ENCODE data around the gene POMT2.

Gene POMT2

GRCh38 chr14:77240336-77240915 is 80.3 kb downstream of the POMT2 start:
- no peak for DNase-seq (ENCODE audit: low read depth in 2 of 2)

DNA sequence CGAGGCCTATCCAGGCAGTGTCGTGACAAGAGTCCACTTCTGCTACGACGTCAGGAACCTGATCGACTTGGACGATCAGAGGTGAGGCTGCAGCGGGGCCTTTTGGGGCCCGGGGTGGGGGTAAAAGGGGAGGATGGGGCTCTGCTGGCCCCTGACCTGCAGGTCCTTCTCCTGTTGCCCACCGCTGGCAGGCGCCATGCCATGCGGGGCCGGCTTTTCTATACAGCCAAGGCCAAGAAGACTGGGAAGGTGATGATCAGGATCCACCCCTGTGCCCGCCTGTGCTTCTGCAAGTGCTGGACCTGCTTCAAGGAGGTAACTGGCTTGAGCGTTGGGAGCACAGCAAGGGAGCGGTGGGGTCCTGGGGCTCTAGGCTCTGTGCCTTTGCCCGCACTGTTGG is 81.3 kb downstream of the POMT2 start:
- DNase-seq (ENCODE audit: low read depth in 2 of 2): no peak

- no peak for DNase-seq (ENCODE audit: low read depth in 2 of 2)
These were observed 81.7 kb downstream of the POMT2 start for GRCh38 chr14:77238996-77239395.

DNA sequence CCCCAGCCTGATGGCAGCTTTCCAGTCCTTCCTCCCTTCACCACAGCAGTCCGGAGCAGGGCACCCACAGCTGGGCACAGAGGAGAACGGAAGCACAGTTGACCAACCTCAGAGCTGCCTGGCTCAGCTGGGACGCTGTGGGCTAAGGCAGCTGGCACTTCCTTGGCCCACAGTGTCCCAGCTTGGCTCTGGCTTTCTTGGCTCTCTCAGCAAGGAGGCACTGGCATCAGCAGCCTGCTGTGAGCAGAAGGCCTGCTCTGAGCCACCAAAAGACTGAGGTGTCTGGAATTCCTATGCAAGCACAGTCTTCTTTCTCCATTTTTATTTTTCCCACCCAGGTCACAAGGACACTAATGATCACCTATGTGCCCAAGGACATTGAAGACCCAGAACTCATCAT is 82.3 kb downstream of the POMT2 start:
- no peak for DNase-seq (ENCODE audit: low read depth in 2 of 2)

DNA sequence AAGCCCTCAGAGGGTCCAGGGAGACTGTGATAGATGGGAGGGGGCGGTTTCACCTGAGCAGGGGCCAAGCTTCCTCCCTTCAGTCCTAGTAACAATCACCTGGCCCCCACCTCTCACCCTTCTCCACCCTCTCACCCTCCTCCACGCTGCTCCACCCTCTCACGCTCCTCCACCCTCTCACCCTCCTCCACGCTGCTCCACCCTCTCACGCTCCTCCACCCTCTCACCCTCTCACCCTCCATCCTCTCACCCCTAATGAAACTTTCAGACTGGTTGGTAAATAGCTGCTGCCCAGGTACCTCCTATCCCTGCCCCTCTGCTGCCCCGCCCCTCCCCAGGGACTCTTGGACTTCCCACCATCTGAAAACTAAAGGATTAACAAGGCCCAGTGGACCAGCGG is 83.9 kb downstream of the POMT2 start:
- DNase-seq (ENCODE audit: low read depth in 2 of 2): no peak

DNA sequence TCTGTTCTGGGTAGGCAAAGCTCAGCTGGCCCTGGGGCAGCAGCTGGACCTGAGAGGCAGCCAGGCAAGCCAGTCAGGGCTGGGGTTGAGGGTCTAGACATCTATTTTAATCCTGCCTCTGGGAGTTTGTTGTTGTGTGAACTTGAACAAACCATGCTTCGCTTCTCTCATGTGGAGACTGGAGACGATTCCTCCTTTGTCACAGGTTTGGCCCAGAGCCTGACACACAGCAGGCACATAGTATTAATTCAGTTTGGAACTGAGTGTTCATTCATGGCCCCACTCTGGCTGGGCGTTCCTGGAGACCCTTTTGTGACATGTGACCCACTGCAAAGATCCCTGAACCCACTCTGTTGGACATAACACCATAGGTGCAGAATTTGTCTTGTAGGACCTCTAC is 89.0 kb downstream of the POMT2 start:
- no peak for DNase-seq (ENCODE audit: low read depth in 2 of 2)

DNA sequence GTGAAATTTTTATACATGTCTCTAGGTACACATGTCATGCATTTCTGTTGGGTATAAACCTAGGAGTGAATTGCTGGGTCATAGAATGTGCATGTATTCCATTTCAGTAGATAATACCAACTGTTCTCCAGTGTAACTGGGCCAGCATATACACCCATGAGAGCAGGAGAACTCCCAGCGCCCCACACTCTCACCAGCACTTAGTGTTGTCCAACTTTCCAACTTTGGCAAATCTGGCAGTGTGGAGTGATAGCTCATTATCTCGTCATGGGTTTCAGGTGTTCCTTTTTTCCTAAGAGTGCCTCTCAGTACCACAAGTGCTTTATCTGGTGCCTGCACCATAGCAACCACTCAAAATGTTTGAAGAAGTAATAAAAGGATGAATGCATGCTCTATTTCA is 89.8 kb downstream of the POMT2 start:
- no peak for DNase-seq (ENCODE audit: low read depth in 2 of 2)

- no peak for DNase-seq (ENCODE audit: low read depth in 2 of 2)
These were observed 92.6 kb downstream of the POMT2 start for GRCh38 chr14:77228056-77228455.

DNA sequence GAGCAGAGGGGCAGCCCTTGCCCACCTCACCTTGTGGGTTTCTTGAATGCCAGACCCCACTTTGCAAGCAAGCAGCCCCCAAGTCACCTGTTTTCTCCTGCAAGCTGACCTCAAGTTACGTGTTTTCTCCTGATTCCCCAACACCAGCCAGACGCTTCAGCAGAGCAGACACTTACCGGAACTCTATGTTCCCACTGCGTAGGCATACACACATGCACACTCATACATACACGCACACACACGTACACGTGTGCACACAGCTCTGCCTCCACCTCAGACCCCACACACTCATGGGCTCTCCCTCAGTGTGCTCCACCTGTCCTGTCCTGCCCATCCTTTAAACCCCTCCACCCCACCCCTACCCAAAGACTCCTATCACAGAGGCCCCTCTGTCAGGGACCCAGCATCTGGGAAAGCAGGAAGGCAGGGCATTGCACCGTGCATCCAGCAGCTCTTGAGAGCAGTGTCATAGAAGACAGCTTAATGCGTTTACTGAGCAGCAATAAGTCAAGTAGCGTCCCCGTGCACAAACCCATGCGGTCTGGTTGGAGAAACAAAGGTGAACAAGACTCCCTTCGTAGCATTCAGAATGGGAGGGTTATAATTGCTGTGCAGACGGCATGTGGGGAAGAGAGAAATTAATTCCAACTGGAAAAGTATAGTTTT is 94.7 kb downstream of the POMT2 start:
- no peak for DNase-seq (ENCODE audit: low read depth in 2 of 2)

GRCh38 chr14:77225254-77225653 is 95.4 kb downstream of the POMT2 start:
- no peak for DNase-seq (ENCODE audit: low read depth in 2 of 2)
